WTC11 (cell line): ENCODE measurements around the gene RNF40. TPM values are rescaled to one million over a fixed set of nuclear protein-coding genes. Genes with fewer than 3 reads are reported as not detected.
A peak's percentile ranks its signal among the peaks of the same experiment; 100 is the strongest.

Source experiments
- ATAC-seq: fragments of 200-7000 bp; cut with Tn5 transposase; 2 replicates; pipeline ENCODE4 v1.10.0; 2021; ENCODE audit warnings: mild to moderate bottlenecking, moderate library complexity
- CTCF ChIA-PET: fragments of 300-600 bp; sonication (Branson Sonifier 250); formaldehyde crosslinking; loops from one replicate; lab custom pipeline; 2021; ENCODE audit warnings: antibody characterized with exemption; lab: Charles Lee
- POLR2A ChIA-PET: fragments of 350-600 bp; sonication (Branson Sonifier 250); formaldehyde crosslinking; loops from one replicate; lab custom pipeline; 2021; ENCODE audit warnings: antibody characterized with exemption; lab: Charles Lee
- DNase-seq: peaks from one replicate; pipeline ENCODE4 v3.0.0; 2021; ENCODE audit warnings: low spot score
- H3K27ac Mint-ChIP-seq: 2 replicates; pipeline ENCODE4 v1.8.0; 2021; ENCODE audit warnings: mixed read lengths
- H3K27me3 Mint-ChIP-seq: 2 replicates; pipeline ENCODE4 v1.8.0; 2021; ENCODE audit warnings: low read depth, mild to moderate bottlenecking, moderate library complexity, mixed read lengths
- H3K36me3 Mint-ChIP-seq: 2 replicates; pipeline ENCODE4 v1.8.0; 2021; ENCODE audit warnings: mixed read lengths
- H3K4me1 Mint-ChIP-seq: 2 replicates; pipeline ENCODE4 v1.8.0; 2022; ENCODE audit warnings: mixed read lengths
- H3K4me3 Mint-ChIP-seq: 2 replicates; pipeline ENCODE4 v1.8.0; 2021; ENCODE audit warnings: mild to moderate bottlenecking, moderate library complexity, mixed read lengths
- H3K9me3 Mint-ChIP-seq: 2 replicates; pipeline ENCODE4 v1.8.0; 2021; ENCODE audit warnings: mixed read lengths
- ATF2 ChIP-seq: sonication (generic); formaldehyde crosslinking; IDR thresholded peaks from 2 replicates; pipeline ENCODE4 v1.8.1; 2022; ENCODE audit warnings: low read depth, missing genetic modification reagents, borderline replicate concordance
- CREB1 ChIP-seq: sonication (generic); formaldehyde crosslinking; IDR thresholded peaks from 2 replicates; pipeline ENCODE4 v1.8.0; 2023; ENCODE audit warnings: mild to moderate bottlenecking, missing genetic modification reagents
- E2F5 ChIP-seq: sonication (generic); formaldehyde crosslinking; IDR thresholded peaks from 2 replicates; pipeline ENCODE4 v1.8.1; 2022; ENCODE audit warnings: mild to moderate bottlenecking, moderate library complexity, missing genetic modification reagents
- ETV6 ChIP-seq: sonication (generic); formaldehyde crosslinking; IDR thresholded peaks from 2 replicates; pipeline ENCODE4 v1.8.1; 2022; ENCODE audit warnings: mild to moderate bottlenecking, missing genetic modification reagents
- GABPB1 ChIP-seq: sonication (generic); formaldehyde crosslinking; IDR thresholded peaks from 2 replicates; pipeline ENCODE4 v1.8.1; 2023; ENCODE audit warnings: mild to moderate bottlenecking, missing genetic modification reagents
- IRF1 ChIP-seq: sonication (generic); formaldehyde crosslinking; IDR thresholded peaks from 2 replicates; pipeline ENCODE4 v1.8.0; 2023; ENCODE audit warnings: missing genetic modification reagents
- KAT7 ChIP-seq: sonication (generic); formaldehyde crosslinking; IDR thresholded peaks from 2 replicates; pipeline ENCODE4 v1.8.1; 2023; ENCODE audit warnings: missing genetic modification reagents, mild to moderate bottlenecking, borderline replicate concordance
- MAX ChIP-seq: sonication (generic); formaldehyde crosslinking; IDR thresholded peaks from 2 replicates; pipeline ENCODE4 v1.8.0; 2022; ENCODE audit warnings: mild to moderate bottlenecking, missing genetic modification reagents
- MYBL2 ChIP-seq: sonication (generic); formaldehyde crosslinking; IDR thresholded peaks from 2 replicates; pipeline ENCODE4 v1.8.1; 2023; ENCODE audit warnings: mild to moderate bottlenecking, moderate library complexity, missing genetic modification reagents
- NFYB ChIP-seq: sonication (generic); formaldehyde crosslinking; conservative IDR thresholded peaks from 2 replicates; pipeline ENCODE4 v1.8.0; 2022; ENCODE audit warnings: low read depth, missing genetic modification reagents
- PRDM15 ChIP-seq: sonication (generic); formaldehyde crosslinking; IDR thresholded peaks from 2 replicates; pipeline ENCODE4 v1.8.0; 2022; ENCODE audit warnings: missing genetic modification reagents
- TEAD1 ChIP-seq: sonication (generic); formaldehyde crosslinking; IDR thresholded peaks from 2 replicates; pipeline ENCODE4 v1.8.0; 2022; ENCODE audit warnings: mild to moderate bottlenecking, missing genetic modification reagents
- ZNF138 ChIP-seq: sonication (generic); formaldehyde crosslinking; conservative IDR thresholded peaks from 2 replicates; pipeline ENCODE4 v1.8.1; 2022; ENCODE audit warnings: mild to moderate bottlenecking, moderate library complexity, missing genetic modification reagents
- ZNF232 ChIP-seq: sonication (generic); formaldehyde crosslinking; IDR thresholded peaks from 2 replicates; pipeline ENCODE4 v1.8.0; 2022; ENCODE audit warnings: mild to moderate bottlenecking, missing genetic modification reagents
- ZNF317 ChIP-seq: sonication (generic); formaldehyde crosslinking; IDR thresholded peaks from 2 replicates; pipeline ENCODE4 v1.8.1; 2023; ENCODE audit warnings: low read depth, mild to moderate bottlenecking, moderate library complexity, missing genetic modification reagents, borderline replicate concordance
- total RNA-seq: library from RNA; stranded (reverse); gene quantifications from 3 replicates; pipeline ENCODE4 v1.2.3, GENCODE V29; 2021
- TF ChIP-seq, protein P1 (sequence below): fragments of 250-450 bp; sonication (Bioruptor Pico); IDR thresholded peaks from 2 replicates; pipeline ENCODE4 v1.8.0; 2021; ENCODE audit warnings: mild to moderate bottlenecking
- TF ChIP-seq, protein P2 (sequence below): sonication (generic); formaldehyde crosslinking; IDR thresholded peaks from 2 replicates; pipeline ENCODE4 v1.8.1; 2022; ENCODE audit warnings: mild to moderate bottlenecking, missing genetic modification reagents, moderate library complexity, borderline replicate concordance
- TF ChIP-seq, protein P3 (sequence below): sonication (generic); formaldehyde crosslinking; conservative IDR thresholded peaks from 2 replicates; pipeline ENCODE4 v1.8.1; 2022; ENCODE audit warnings: mild to moderate bottlenecking, missing genetic modification reagents
- TF ChIP-seq, protein P4 (sequence below): sonication (generic); formaldehyde crosslinking; IDR thresholded peaks from 2 replicates; pipeline ENCODE4 v1.8.0; 2022; ENCODE audit warnings: mild to moderate bottlenecking, missing genetic modification reagents

RNF40 gene
- total RNA-seq, 1 experiment from 2014 or later, result 77.1 TPM

GRCh38 chr16:30762991-30763725 is 1.0 kb downstream of the RNF40 start:
- H3K9me3 Mint-ChIP-seq, result no peaks in the 10 kb centered on the region
- H3K4me3 Mint-ChIP-seq, result peak overlapping the region; percentile 94
- TF ChIP-seq NFYB, result no peak
- TF ChIP-seq, protein P1, sequence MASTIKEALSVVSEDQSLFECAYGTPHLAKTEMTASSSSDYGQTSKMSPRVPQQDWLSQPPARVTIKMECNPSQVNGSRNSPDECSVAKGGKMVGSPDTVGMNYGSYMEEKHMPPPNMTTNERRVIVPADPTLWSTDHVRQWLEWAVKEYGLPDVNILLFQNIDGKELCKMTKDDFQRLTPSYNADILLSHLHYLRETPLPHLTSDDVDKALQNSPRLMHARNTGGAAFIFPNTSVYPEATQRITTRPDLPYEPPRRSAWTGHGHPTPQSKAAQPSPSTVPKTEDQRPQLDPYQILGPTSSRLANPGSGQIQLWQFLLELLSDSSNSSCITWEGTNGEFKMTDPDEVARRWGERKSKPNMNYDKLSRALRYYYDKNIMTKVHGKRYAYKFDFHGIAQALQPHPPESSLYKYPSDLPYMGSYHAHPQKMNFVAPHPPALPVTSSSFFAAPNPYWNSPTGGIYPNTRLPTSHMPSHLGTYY (CRISPR knock-in tag), result no peak
- TF ChIP-seq ZNF232 (CRISPR knock-in tag), result no peak
- no peak for TF ChIP-seq MYBL2 (CRISPR knock-in tag)
- no peak for TF ChIP-seq ATF2 (CRISPR knock-in tag)
- TF ChIP-seq, protein P2, sequence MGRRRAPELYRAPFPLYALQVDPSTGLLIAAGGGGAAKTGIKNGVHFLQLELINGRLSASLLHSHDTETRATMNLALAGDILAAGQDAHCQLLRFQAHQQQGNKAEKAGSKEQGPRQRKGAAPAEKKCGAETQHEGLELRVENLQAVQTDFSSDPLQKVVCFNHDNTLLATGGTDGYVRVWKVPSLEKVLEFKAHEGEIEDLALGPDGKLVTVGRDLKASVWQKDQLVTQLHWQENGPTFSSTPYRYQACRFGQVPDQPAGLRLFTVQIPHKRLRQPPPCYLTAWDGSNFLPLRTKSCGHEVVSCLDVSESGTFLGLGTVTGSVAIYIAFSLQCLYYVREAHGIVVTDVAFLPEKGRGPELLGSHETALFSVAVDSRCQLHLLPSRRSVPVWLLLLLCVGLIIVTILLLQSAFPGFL (CRISPR knock-in tag), result no peak
- TF ChIP-seq, protein P3, sequence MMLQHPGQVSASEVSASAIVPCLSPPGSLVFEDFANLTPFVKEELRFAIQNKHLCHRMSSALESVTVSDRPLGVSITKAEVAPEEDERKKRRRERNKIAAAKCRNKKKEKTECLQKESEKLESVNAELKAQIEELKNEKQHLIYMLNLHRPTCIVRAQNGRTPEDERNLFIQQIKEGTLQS (CRISPR knock-in tag), result no peak
- no peak for TF ChIP-seq ZNF317
- no peak for TF ChIP-seq GABPB1
- no peak for TF ChIP-seq ZNF138 (CRISPR knock-in tag)
- no peak for TF ChIP-seq E2F5 (CRISPR knock-in tag)
- TF ChIP-seq KAT7 (CRISPR knock-in tag), result no peak
- no peak for TF ChIP-seq IRF1 (CRISPR knock-in tag)
- ATAC-seq (no peak), DNase-seq (no peak)
- H3K27me3 Mint-ChIP-seq, result no peaks in the 10 kb centered on the region
- H3K4me1 Mint-ChIP-seq, result peaks cover 21% of the 10 kb centered on the region
- ChIA-PET CTCF (interaction anchor here (1.1 kb wide), 1 partner anchor 179 kb away, joined by 3 read pairs; no protein-coding TSS in a partner anchor), POLR2A (no interaction called here)
- peak overlapping the region; percentile 96 for H3K27ac Mint-ChIP-seq
- peaks cover 53% of the 10 kb centered on the region for H3K36me3 Mint-ChIP-seq

GRCh38 chr16:30764086-30764485 is 2.0 kb downstream of the RNF40 start:
- no peak for DNase-seq
- CTCF ChIA-PET, result no interaction called here
- TF ChIP-seq PRDM15 (CRISPR knock-in tag), result no peak
- no peak for TF ChIP-seq ETV6 (CRISPR knock-in tag)
- no peak for TF ChIP-seq TEAD1 (CRISPR knock-in tag)
- no peak for TF ChIP-seq IRF1 (CRISPR knock-in tag)
- TF ChIP-seq, protein P4, sequence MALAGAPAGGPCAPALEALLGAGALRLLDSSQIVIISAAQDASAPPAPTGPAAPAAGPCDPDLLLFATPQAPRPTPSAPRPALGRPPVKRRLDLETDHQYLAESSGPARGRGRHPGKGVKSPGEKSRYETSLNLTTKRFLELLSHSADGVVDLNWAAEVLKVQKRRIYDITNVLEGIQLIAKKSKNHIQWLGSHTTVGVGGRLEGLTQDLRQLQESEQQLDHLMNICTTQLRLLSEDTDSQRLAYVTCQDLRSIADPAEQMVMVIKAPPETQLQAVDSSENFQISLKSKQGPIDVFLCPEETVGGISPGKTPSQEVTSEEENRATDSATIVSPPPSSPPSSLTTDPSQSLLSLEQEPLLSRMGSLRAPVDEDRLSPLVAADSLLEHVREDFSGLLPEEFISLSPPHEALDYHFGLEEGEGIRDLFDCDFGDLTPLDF (CRISPR knock-in tag), result no peak
- TF ChIP-seq, protein P2 (CRISPR knock-in tag), result no peak
- no peak for TF ChIP-seq CREB1
- TF ChIP-seq MYBL2 (CRISPR knock-in tag), result no peak
- no peak for TF ChIP-seq MAX
- TF ChIP-seq, all 79 proteins: peak for 0
- POLR2A ChIA-PET, result no interaction called here
- no peak for ATAC-seq
- peaks cover 62% of the 10 kb centered on the region for H3K36me3 Mint-ChIP-seq
- H3K4me3 Mint-ChIP-seq, result peak overlapping the region; percentile 94
- H3K4me1 Mint-ChIP-seq, result peaks cover 21% of the 10 kb centered on the region
- no peaks in the 10 kb centered on the region for H3K9me3 Mint-ChIP-seq
- no peak overlapping the region for H3K27ac Mint-ChIP-seq
- no peaks in the 10 kb centered on the region for H3K27me3 Mint-ChIP-seq
